Neural cell (in vitro differentiated cells): Measurements from ENCODE around the gene MYO19. TPM values are rescaled to one million over a fixed set of nuclear protein-coding genes. Genes with fewer than 3 reads are reported as not detected.

Experiments
- H2AFZ ChIP-seq: fragments of 200-600, 300-800 bp; sonication (generic), shearing (Covaris generic); 2 replicates; pipeline ENCODE4 v1.6.0; 2014; ENCODE audit warnings: low read depth, mild to moderate bottlenecking, antibody characterized with exemption, low read length, moderate library complexity
- H3F3A ChIP-seq: fragments of 200-600 bp; shearing (Covaris generic); 2 replicates; pipeline ENCODE4 v1.6.1; 2016; ENCODE audit warnings: mild to moderate bottlenecking, moderate library complexity, mixed read lengths, antibody characterized with exemption, low read length; ENCODE audit not compliant: insufficient read depth, poor library complexity, severe bottlenecking
- H3K27ac ChIP-seq: fragments of 200-600, 300-800 bp; sonication (generic), shearing (Covaris generic); 2 replicates; pipeline ENCODE4 v1.5.1; 2014; ENCODE audit warnings: mild to moderate bottlenecking, low read length, moderate library complexity
- H3K27me3 ChIP-seq: fragments of 300-800, 200-600 bp; sonication (generic), shearing (Covaris generic); 2 replicates; pipeline ENCODE4 v1.6.0; 2014; ENCODE audit warnings: mild to moderate bottlenecking, low read depth, low read length, moderate library complexity; ENCODE audit not compliant: insufficient read depth
- H3K36me3 ChIP-seq: fragments of 300-800, 200-600 bp; sonication (generic), shearing (Covaris generic); 2 replicates; pipeline ENCODE4 v1.5.1; 2014; ENCODE audit warnings: mild to moderate bottlenecking, antibody characterized with exemption, low read length, moderate library complexity; ENCODE audit not compliant: insufficient read depth
- H3K4me2 ChIP-seq: fragments of 300-800, 200-600 bp; sonication (generic), shearing (Covaris generic); 2 replicates; pipeline ENCODE4 v1.6.0; 2014; ENCODE audit warnings: mild to moderate bottlenecking, low read length
- H3K4me3 ChIP-seq: fragments of 300-800, 200-600 bp; sonication (generic), shearing (Covaris generic); 2 replicates; pipeline ENCODE4 v1.5.1; 2014; ENCODE audit warnings: mild to moderate bottlenecking, low read length, moderate library complexity
- H3K79me2 ChIP-seq: fragments of 200-600 bp; shearing (Covaris generic); replicated peaks from 2 replicates; pipeline ENCODE4 v1.6.0; 2014; ENCODE audit warnings: mild to moderate bottlenecking, low read length, moderate library complexity; ENCODE audit not compliant: insufficient read depth
- H3K9ac ChIP-seq: fragments of 300-800, 200-600 bp; sonication (generic), shearing (Covaris generic); 2 replicates; pipeline ENCODE4 v1.6.1; 2016; ENCODE audit warnings: mild to moderate bottlenecking, low read length, mixed read lengths
- H3K9me2 ChIP-seq: fragments of 200-600 bp; shearing (Covaris generic); 2 replicates; pipeline ENCODE4 v1.6.1; 2016; ENCODE audit warnings: mild to moderate bottlenecking, low read length, mixed read lengths; ENCODE audit not compliant: insufficient read depth
- H3K9me3 ChIP-seq: fragments of 200-600, 300-800 bp; sonication (generic), shearing (Covaris generic); 2 replicates; pipeline ENCODE4 v1.6.1; 2016; ENCODE audit warnings: mild to moderate bottlenecking, mixed run types, low read length, moderate library complexity, mixed read lengths
- H4K20me1 ChIP-seq: fragments of 200-600 bp; shearing (Covaris generic); 2 replicates; pipeline ENCODE4 v1.6.1; 2016; ENCODE audit warnings: mild to moderate bottlenecking, mixed run types; ENCODE audit not compliant: insufficient read depth
- EP300 ChIP-seq: fragments of 450-650 bp; conservative IDR thresholded peaks from 2 replicates; pipeline ENCODE4 v1.6.1; 2014; ENCODE audit warnings: antibody characterized with exemption, mild to moderate bottlenecking, moderate library complexity; ENCODE audit not compliant: poor library complexity, severe bottlenecking
- EZH2 ChIP-seq: fragments of 200-600, 300-800 bp; shearing (Covaris generic), sonication (generic); IDR thresholded peaks from 2 replicates; pipeline ENCODE4 v1.6.1; 2014; ENCODE audit warnings: antibody characterized with exemption, low read length, borderline replicate concordance, mild to moderate bottlenecking; ENCODE audit not compliant: insufficient read depth, poor library complexity, severe bottlenecking
- MXI1 ChIP-seq: fragments of 450-650 bp; conservative IDR thresholded peaks from 2 replicates; pipeline ENCODE4 v1.6.1; 2014; ENCODE audit warnings: antibody characterized with exemption, mild to moderate bottlenecking; ENCODE audit not compliant: poor library complexity, severe bottlenecking
- POLR2AphosphoS5 ChIP-seq: IDR thresholded peaks from 2 replicates; pipeline ENCODE4 v1.6.1; 2012
- RAD21 ChIP-seq: fragments of 450-650 bp; conservative IDR thresholded peaks from 2 replicates; pipeline ENCODE4 v1.6.1; 2014; ENCODE audit warnings: antibody characterized with exemption, mild to moderate bottlenecking, moderate library complexity
- SMC3 ChIP-seq: fragments of 450-650 bp; conservative IDR thresholded peaks from 2 replicates; pipeline ENCODE4 v1.6.1; 2014; ENCODE audit warnings: antibody characterized with exemption, mild to moderate bottlenecking, moderate library complexity; ENCODE audit not compliant: poor library complexity
- TAF1 ChIP-seq: IDR thresholded peaks from 2 replicates; pipeline ENCODE4 v1.6.1; 2012; ENCODE audit warnings: low read depth
- polyA plus RNA-seq: library from polyadenylated mRNA; depleted of rRNA; stranded (reverse); fragments of >200 nt; gene quantifications from 2 replicates; pipeline ENCODE4 v1.2.3, GENCODE V29; 2014
- TF ChIP-seq, protein P1 (sequence below): fragments of 450-650 bp; IDR thresholded peaks from 2 replicates; pipeline ENCODE4 v1.5.1; 2014; ENCODE audit warnings: antibody characterized with exemption, mild to moderate bottlenecking, moderate library complexity; ENCODE audit not compliant: poor library complexity, severe bottlenecking
- TF ChIP-seq, protein P2 (sequence below): IDR thresholded peaks from 2 replicates; pipeline ENCODE4 v1.6.1; 2012; ENCODE audit warnings: borderline replicate concordance

The MYO19 gene
- polyA plus RNA-seq, 1 donor from 2014 or later: 51.5 TPM

DNA sequence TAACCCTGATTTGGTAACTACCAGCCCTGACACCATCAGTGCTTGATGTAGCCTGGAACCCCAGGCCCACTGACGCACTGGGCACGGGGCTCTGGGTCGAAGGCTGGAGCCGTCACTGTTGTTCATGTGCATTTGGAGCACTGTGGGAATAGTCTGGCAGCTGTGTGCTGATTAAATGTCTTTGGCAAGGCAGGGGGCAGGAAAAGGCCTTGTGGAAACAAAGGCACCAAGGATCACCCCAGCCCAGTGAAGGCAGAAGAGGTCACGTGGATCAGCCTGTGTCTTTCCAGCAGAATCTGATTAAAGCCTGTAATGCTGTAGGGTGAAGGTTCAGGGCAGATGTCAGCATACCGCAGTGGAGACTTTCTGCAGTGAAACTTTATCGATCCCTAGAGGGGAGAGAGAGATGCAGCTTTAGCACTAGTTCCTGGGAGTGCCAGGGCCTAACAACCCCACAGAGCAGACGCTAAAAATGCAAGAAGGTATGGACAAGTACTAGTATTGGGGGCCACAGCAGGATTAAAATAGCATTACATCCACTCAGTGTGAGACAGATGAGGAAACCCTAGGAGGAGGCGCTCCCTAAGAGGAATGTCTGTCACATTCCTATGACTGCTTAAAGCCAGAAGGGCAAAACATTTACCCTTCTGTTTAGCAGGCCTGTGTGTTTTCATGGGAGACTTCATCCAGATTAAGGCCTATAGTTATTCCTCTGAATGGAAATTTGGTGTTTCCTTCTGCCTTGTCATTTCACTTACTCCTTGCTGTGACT lies 38.5 kb downstream of the MYO19 start:
- Histone ChIP-seq H3F3A (no peaks in the 10 kb centered on the region), H3K27me3 (no peaks in the 10 kb centered on the region), H3K79me2 (peaks cover 7% of the 10 kb centered on the region), H3K36me3 (peaks cover 7% of the 10 kb centered on the region), H3K4me2 (no peak overlapping the region), H3K4me3 (no peak overlapping the region), H2AFZ (no peak overlapping the region), H3K9ac (no peak overlapping the region), H3K9me3 (no peaks in the 10 kb centered on the region), H3K27ac (no peak overlapping the region), H4K20me1 (no peaks in the 10 kb centered on the region), H3K9me2 (no peaks in the 10 kb centered on the region)
- TF ChIP-seq, protein P1, sequence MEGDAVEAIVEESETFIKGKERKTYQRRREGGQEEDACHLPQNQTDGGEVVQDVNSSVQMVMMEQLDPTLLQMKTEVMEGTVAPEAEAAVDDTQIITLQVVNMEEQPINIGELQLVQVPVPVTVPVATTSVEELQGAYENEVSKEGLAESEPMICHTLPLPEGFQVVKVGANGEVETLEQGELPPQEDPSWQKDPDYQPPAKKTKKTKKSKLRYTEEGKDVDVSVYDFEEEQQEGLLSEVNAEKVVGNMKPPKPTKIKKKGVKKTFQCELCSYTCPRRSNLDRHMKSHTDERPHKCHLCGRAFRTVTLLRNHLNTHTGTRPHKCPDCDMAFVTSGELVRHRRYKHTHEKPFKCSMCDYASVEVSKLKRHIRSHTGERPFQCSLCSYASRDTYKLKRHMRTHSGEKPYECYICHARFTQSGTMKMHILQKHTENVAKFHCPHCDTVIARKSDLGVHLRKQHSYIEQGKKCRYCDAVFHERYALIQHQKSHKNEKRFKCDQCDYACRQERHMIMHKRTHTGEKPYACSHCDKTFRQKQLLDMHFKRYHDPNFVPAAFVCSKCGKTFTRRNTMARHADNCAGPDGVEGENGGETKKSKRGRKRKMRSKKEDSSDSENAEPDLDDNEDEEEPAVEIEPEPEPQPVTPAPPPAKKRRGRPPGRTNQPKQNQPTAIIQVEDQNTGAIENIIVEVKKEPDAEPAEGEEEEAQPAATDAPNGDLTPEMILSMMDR: no peak
- TF ChIP-seq SMC3 (no peak), RAD21 (no peak), EZH2 (no peak), TAF1 (no peak), EP300 (no peak), MXI1 (no peak), POLR2AphosphoS5 (no peak)
- TF ChIP-seq, protein P2, sequence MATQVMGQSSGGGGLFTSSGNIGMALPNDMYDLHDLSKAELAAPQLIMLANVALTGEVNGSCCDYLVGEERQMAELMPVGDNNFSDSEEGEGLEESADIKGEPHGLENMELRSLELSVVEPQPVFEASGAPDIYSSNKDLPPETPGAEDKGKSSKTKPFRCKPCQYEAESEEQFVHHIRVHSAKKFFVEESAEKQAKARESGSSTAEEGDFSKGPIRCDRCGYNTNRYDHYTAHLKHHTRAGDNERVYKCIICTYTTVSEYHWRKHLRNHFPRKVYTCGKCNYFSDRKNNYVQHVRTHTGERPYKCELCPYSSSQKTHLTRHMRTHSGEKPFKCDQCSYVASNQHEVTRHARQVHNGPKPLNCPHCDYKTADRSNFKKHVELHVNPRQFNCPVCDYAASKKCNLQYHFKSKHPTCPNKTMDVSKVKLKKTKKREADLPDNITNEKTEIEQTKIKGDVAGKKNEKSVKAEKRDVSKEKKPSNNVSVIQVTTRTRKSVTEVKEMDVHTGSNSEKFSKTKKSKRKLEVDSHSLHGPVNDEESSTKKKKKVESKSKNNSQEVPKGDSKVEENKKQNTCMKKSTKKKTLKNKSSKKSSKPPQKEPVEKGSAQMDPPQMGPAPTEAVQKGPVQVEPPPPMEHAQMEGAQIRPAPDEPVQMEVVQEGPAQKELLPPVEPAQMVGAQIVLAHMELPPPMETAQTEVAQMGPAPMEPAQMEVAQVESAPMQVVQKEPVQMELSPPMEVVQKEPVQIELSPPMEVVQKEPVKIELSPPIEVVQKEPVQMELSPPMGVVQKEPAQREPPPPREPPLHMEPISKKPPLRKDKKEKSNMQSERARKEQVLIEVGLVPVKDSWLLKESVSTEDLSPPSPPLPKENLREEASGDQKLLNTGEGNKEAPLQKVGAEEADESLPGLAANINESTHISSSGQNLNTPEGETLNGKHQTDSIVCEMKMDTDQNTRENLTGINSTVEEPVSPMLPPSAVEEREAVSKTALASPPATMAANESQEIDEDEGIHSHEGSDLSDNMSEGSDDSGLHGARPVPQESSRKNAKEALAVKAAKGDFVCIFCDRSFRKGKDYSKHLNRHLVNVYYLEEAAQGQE: no peak

DNA sequence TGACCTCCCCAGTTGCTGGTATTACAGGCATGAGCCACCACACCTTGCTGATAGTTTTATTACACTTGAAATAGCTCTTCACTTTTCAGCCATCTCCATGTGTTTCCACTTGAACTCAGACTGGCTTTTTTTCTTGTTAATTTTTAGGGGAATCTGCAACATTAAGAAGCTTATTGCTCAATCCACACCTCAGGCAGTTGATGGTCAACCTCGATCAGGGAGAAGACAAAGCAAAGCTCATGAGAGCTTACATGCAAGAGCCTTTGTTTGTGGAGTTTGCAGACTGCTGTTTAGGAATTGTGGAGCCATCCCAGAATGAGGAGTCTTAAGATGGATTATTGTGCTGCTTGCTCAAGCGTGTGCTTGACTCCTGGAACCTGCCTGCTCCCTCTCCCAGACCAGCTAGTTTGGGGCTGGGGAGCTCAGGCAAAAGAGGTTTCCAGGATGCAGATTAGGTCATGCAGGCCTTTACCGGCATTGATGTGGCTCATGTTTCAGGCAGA lies 39.5 kb downstream of the MYO19 start:
- Histone ChIP-seq H3K4me2 (no peak overlapping the region), H3K27me3 (no peaks in the 10 kb centered on the region), H3K79me2 (peaks cover 17% of the 10 kb centered on the region), H3K9me2 (no peaks in the 10 kb centered on the region), H4K20me1 (no peaks in the 10 kb centered on the region), H3K27ac (no peak overlapping the region), H3K36me3 (peaks cover 7% of the 10 kb centered on the region), H3K9me3 (no peaks in the 10 kb centered on the region), H3K9ac (no peak overlapping the region), H2AFZ (no peak overlapping the region), H3F3A (no peaks in the 10 kb centered on the region), H3K4me3 (no peak overlapping the region)
- no peak for TF ChIP-seq TAF1
- TF ChIP-seq SMC3: no peak
- TF ChIP-seq MXI1: no peak
